PC-3 (cell line): ENCODE data around the gene ACAD11.

Source experiments
- EZH2phosphoT487 ChIP-seq: fragments of 300-600 bp; sonication (generic); IDR thresholded peaks from 2 replicates; pipeline ENCODE4 v1.6.1; 2018; ENCODE audit warnings: mild to moderate bottlenecking, antibody characterized with exemption, low read length, borderline replicate concordance
- TF ChIP-seq, protein P1 (sequence below): fragments of 300-600 bp; sonication (generic); conservative IDR thresholded peaks from 2 replicates; pipeline ENCODE4 v1.5.1; 2017; ENCODE audit warnings: antibody characterized with exemption, low read depth, mild to moderate bottlenecking, low read length

DNA sequence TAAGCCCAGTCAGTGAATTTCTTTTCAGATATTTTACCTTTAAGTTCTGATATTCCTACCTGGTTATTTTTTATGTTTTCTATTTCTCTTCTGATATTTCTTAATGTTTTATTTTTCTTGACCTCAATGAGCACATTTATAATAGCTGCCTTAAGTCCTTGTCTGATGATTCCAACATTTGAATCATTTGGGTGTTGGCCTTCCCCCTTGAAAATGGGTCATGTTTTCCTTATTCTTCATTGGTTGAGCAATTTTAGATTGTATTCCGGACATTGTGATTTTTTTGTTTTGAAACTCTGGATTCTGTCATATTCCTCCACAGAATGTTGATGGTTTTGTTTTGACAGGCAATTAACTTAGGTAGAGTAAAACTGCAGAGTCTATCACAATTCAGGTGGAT is 72.2 kb downstream of the ACAD11 start:
- TF ChIP-seq, protein P1, sequence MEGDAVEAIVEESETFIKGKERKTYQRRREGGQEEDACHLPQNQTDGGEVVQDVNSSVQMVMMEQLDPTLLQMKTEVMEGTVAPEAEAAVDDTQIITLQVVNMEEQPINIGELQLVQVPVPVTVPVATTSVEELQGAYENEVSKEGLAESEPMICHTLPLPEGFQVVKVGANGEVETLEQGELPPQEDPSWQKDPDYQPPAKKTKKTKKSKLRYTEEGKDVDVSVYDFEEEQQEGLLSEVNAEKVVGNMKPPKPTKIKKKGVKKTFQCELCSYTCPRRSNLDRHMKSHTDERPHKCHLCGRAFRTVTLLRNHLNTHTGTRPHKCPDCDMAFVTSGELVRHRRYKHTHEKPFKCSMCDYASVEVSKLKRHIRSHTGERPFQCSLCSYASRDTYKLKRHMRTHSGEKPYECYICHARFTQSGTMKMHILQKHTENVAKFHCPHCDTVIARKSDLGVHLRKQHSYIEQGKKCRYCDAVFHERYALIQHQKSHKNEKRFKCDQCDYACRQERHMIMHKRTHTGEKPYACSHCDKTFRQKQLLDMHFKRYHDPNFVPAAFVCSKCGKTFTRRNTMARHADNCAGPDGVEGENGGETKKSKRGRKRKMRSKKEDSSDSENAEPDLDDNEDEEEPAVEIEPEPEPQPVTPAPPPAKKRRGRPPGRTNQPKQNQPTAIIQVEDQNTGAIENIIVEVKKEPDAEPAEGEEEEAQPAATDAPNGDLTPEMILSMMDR, result no peak
- no peak for TF ChIP-seq EZH2phosphoT487
